ENCODE data around the gene PRAC2.

DNA sequence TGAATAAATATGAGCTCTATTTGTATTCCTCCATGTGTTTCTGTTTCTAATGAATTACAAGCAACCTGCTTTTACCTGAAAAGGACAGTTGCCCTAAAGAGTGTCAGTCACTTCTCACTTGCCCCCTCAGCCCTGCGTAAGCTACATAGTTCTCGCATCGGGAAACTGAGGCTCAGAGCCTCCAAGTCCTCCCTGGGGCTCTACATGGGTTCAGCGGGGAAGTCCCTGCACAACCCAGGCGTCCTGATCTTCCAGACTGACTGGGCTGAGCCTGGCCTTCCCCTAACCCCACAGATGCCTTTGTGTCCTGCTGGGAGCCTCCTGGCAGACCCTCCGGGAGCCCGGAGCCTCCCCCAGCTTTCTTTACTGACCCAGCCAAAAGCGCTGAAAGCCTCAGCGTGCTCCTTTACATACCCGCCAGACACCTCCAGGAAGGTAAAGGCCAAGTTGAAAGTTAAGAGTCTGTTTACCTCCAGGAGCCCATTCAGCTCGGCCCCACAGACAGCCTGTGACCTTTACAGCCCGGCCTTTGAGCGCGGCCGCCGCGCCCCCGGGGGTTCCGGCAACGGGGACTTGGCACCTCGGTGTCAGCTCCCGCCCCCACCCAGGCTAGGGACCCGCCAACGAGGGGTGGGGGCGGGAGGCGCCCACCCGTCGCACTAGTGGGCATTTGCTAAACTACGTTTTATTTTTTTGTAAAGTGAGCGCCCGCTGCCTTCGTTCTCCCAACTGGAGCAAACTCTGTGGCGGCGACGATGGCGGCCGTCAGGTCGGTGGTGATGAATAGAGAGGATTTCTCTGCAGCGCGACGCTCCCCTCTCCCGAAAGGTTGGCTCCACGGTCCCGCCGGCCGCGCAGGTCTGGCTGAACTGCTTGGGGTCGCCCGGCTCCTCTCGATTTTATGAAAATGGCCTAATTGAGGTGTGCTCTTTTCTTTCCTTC is 10.0 kb downstream of the PRAC2 start:
- TF ChIP-seq, protein P1, sequence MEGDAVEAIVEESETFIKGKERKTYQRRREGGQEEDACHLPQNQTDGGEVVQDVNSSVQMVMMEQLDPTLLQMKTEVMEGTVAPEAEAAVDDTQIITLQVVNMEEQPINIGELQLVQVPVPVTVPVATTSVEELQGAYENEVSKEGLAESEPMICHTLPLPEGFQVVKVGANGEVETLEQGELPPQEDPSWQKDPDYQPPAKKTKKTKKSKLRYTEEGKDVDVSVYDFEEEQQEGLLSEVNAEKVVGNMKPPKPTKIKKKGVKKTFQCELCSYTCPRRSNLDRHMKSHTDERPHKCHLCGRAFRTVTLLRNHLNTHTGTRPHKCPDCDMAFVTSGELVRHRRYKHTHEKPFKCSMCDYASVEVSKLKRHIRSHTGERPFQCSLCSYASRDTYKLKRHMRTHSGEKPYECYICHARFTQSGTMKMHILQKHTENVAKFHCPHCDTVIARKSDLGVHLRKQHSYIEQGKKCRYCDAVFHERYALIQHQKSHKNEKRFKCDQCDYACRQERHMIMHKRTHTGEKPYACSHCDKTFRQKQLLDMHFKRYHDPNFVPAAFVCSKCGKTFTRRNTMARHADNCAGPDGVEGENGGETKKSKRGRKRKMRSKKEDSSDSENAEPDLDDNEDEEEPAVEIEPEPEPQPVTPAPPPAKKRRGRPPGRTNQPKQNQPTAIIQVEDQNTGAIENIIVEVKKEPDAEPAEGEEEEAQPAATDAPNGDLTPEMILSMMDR (CRISPR knock-in tag; IDR thresholded peaks at IDR 0.05), result no peak
- TF ChIP-seq CEBPB (IDR thresholded peaks at IDR 0.05; ENCODE audit: borderline replicate concordance, low read depth, low read length) (no peak), ZNF292 (CRISPR knock-in tag; IDR thresholded peaks at IDR 0.05; ENCODE audit: borderline replicate concordance, low read depth) (no peak), POLR2A (IDR thresholded peaks at IDR 0.05; ENCODE audit: insufficient read depth in 1 of 2, low read depth in 2 of 2, low read length in 2 of 2) (no peak), CCAR2 (optimal IDR thresholded peaks at IDR 0.05; ENCODE audit: low read depth, low read length) (no peak), ZKSCAN1 (IDR thresholded peaks at IDR 0.05; ENCODE audit: low read length) (no peak), RBAK (CRISPR knock-in tag; IDR thresholded peaks at IDR 0.05) (no peak), HMG20A (CRISPR knock-in tag; IDR thresholded peaks at IDR 0.05; ENCODE audit: borderline replicate concordance) (no peak), MAZ (IDR thresholded peaks at IDR 0.05; ENCODE audit: borderline replicate concordance, low read depth, low read length) (no peak), MAZ (CRISPR knock-in tag; IDR thresholded peaks at IDR 0.05; ENCODE audit: low read depth) (no peak), ZNF3 (CRISPR knock-in tag; IDR thresholded peaks at IDR 0.05) (no peak), GTF2F1 (IDR thresholded peaks at IDR 0.05; ENCODE audit: low read length) (no peak)

Data from HepG2 (cell line).